Neutrophil (primary cell): ENCODE data around the gene RFX4.

Experiments
- H3K27ac ChIP-seq: fragments of 200-600 bp; sonication (generic); 2 replicates; pipeline ENCODE4 v1.5.1; 2016; ENCODE audit warnings: mild to moderate bottlenecking, moderate library complexity
- H3K27me3 ChIP-seq: fragments of 200-600 bp; sonication (generic); 2 replicates; pipeline ENCODE4 v1.6.0; 2016; ENCODE audit warnings: mild to moderate bottlenecking
- H3K36me3 ChIP-seq: fragments of 200-600 bp; sonication (generic); 2 replicates; pipeline ENCODE4 v1.5.1; 2017
- H3K4me1 ChIP-seq, 2 experiments: fragments of 200-600 bp in 1 of 2; sonication (generic) in 1 of 2; 1 replicate in 1 of 2; 2 replicates in 1 of 2; pipeline versions ENCODE4 v1.5.1 to v1.6.1; 2013 to 2016; ENCODE audit warnings: low read depth in 1 of 2, low read length in 1 of 2, mild to moderate bottlenecking in 1 of 2, moderate library complexity in 1 of 2; ENCODE audit not compliant: control insufficient read depth in 1 of 2, insufficient read depth in 1 of 2
- H3K4me3 ChIP-seq, 2 experiments: fragments of 200-600 bp in 1 of 2; sonication (generic) in 1 of 2; 1 replicate in 1 of 2; 2 replicates in 1 of 2; pipeline ENCODE4 v1.5.1; 2013 to 2016; ENCODE audit warnings: low read depth in 1 of 2, low read length in 1 of 2, mild to moderate bottlenecking in 1 of 2, moderate library complexity in 1 of 2
- H3K9me3 ChIP-seq: fragments of 200-600 bp; sonication (generic); 2 replicates; pipeline ENCODE4 v1.5.1; 2016
- TF ChIP-seq, protein P1 (sequence below): fragments of 200-600 bp; sonication (generic); IDR thresholded peaks from 2 replicates; pipeline ENCODE4 v1.5.1; 2016; ENCODE audit warnings: antibody characterized with exemption

Gene RFX4

DNA sequence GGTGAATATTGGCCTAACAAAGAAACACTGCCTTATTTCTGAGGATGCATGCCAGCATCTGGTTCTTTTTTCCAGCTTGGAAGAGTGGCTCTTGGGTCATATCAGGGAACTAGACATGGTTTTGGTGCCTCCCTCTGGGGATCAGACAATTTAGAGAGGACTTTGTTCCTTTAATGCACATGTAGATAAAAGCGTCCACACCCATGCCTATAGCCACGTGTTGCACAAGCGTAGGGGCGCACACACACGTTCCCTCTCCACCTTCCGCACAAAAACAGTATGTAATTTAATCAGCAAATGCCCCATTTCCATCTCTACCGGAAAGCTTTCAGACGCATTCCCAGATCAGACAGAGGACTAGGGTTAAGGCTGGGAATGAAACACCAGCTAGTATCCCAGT is 130.0 kb downstream of the RFX4 start:
- TF ChIP-seq, protein P1, sequence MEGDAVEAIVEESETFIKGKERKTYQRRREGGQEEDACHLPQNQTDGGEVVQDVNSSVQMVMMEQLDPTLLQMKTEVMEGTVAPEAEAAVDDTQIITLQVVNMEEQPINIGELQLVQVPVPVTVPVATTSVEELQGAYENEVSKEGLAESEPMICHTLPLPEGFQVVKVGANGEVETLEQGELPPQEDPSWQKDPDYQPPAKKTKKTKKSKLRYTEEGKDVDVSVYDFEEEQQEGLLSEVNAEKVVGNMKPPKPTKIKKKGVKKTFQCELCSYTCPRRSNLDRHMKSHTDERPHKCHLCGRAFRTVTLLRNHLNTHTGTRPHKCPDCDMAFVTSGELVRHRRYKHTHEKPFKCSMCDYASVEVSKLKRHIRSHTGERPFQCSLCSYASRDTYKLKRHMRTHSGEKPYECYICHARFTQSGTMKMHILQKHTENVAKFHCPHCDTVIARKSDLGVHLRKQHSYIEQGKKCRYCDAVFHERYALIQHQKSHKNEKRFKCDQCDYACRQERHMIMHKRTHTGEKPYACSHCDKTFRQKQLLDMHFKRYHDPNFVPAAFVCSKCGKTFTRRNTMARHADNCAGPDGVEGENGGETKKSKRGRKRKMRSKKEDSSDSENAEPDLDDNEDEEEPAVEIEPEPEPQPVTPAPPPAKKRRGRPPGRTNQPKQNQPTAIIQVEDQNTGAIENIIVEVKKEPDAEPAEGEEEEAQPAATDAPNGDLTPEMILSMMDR: no peak
- Histone ChIP-seq H3K9me3 (no peaks in the 10 kb centered on the region), H3K27me3 (peaks cover 45% of the 10 kb centered on the region), H3K4me1 (no peaks in the 10 kb centered on the region), H3K36me3 (no peaks in the 10 kb centered on the region), H3K4me3 (no peak overlapping the region), H3K27ac (no peak overlapping the region)

DNA sequence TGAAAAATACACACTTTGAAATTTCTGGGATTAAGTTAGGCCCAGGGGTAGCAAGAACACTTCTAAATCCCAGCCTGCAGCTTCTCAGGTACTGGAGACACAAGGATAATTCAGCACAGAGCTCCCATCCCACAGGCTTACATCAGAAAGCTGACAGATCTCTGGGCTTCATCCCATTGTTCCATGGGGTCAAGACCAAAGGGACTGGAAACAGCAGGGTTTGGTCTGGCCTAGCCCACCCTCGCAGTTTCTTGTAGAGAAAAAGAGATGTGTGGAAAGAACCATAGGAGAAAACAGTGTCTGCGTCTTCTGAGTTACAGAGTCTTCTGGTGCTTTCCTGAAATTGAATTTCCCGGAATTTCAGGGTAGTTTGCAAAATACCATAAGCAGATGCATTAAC is 132.1 kb downstream of the RFX4 start:
- Histone ChIP-seq H3K4me1 (no peaks in the 10 kb centered on the region), H3K36me3 (no peaks in the 10 kb centered on the region), H3K27ac (no peak overlapping the region), H3K9me3 (no peaks in the 10 kb centered on the region), H3K27me3 (peaks cover 38% of the 10 kb centered on the region), H3K4me3 (no peak overlapping the region)
- TF ChIP-seq, protein P1: no peak

DNA sequence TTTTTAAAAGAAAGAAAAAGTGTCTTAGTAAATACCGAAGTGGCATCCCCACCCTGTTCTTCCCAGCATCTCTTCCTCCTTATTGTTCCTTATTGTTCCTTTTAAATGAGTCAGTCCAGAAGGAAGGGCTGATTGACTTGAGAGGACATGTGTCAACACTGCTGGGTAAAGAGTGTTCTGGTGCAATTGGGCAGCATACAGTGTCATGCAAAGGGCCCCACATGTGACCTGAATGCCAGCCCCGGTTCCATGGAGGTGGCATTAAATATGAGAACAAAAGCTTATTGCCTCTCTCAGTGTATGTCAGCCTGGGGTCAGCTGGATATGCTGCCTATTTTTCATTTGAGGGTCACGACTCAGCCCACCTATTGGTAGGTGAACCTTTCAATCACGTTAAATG is 132.8 kb downstream of the RFX4 start:
- Histone ChIP-seq H3K27me3 (peaks cover 36% of the 10 kb centered on the region), H3K9me3 (no peaks in the 10 kb centered on the region), H3K4me1 (no peaks in the 10 kb centered on the region), H3K4me3 (no peak overlapping the region), H3K36me3 (no peaks in the 10 kb centered on the region), H3K27ac (no peak overlapping the region)
- TF ChIP-seq, protein P1: no peak

DNA sequence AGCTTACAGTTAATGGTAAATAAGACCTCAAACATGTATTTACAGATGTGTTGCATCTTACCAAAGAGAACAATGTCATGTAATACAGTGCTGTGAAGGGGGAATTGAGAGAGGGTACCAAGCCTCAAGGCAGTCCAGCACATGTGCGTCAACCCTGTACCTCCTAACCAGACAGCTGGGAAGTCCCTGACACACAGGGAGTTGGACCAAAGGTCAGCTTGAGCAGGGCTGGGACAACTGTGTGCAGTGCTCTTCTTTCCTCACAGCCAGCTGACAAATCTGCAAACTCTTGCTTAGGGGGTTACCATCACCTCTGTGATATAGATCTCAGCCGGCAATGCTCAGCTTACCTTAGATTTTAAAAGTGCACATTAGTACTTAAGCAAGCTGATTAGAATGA is 134.9 kb downstream of the RFX4 start:
- Histone ChIP-seq H3K9me3 (no peaks in the 10 kb centered on the region), H3K27ac (no peak overlapping the region), H3K4me1 (no peaks in the 10 kb centered on the region), H3K36me3 (no peaks in the 10 kb centered on the region), H3K4me3 (no peak overlapping the region), H3K27me3 (peaks cover 36% of the 10 kb centered on the region)
- TF ChIP-seq, protein P1: no peak

DNA sequence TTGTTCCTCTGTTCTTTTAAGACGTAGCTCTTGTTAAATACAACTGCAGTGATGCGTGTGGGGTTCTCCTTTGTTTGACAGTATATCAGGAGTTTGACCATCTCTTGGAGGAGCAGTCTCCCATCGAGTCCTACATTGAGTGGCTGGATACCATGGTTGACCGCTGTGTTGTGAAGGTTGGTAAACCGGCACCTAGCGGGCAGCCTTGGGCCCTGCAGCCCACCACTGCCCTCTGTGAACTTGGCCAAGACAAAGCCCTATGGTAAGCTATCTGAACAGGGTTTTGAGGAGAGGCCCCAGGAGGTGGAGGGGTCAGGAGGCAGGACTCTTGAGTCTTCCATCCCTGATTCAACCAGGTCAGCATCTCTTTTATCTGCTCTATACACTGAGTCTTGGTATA is 137.1 kb downstream of the RFX4 start:
- TF ChIP-seq, protein P1: no peak
- Histone ChIP-seq H3K27ac (no peak overlapping the region), H3K9me3 (no peaks in the 10 kb centered on the region), H3K36me3 (no peaks in the 10 kb centered on the region), H3K4me3 (no peak overlapping the region), H3K27me3 (peaks cover 45% of the 10 kb centered on the region), H3K4me1 (no peaks in the 10 kb centered on the region)

DNA sequence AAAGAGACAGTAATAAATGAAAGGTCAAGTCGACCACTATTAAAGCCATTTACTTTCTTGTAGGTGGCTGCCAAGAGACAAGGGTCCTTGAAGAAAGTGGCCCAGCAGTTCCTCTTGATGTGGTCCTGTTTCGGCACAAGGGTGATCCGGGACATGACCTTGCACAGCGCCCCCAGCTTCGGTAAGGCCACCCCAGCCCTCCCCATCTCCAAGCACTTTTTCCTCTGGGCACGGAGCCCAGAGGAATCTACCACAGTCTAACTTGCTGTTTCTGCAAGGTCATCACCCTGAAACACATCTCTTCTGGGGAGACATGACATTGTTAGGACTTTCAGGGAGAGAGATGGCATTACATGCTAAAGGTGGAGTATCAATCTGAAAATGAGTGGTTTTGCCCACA is 137.9 kb downstream of the RFX4 start:
- Histone ChIP-seq H3K4me3 (no peak overlapping the region), H3K27me3 (peaks cover 49% of the 10 kb centered on the region), H3K27ac (no peak overlapping the region), H3K4me1 (no peaks in the 10 kb centered on the region), H3K36me3 (no peaks in the 10 kb centered on the region), H3K9me3 (no peaks in the 10 kb centered on the region)
- TF ChIP-seq, protein P1: no peak
